Panc1 (cell line): ENCODE measurements around the gene ERMP1. TPM values are rescaled to one million over a fixed set of nuclear protein-coding genes. Genes with fewer than 3 reads are reported as not detected.
"Not testable (repeated sequence)": the region's sequence is repeated elsewhere in the genome, so short reads cannot be mapped to it uniquely, and the experiment has no call there.

Experiments
- ATAC-seq: fragments of 200-7000 bp; cut with Tn5 transposase; 2 replicates; pipeline ENCODE4 v1.9.1; 2020; ENCODE audit warnings: mild to moderate bottlenecking, moderate library complexity
- BruUV-seq: library from RNA; stranded (reverse); fragments of 400-500 nt; replicated peaks from 2 replicates; lab custom pipeline; 2021; lab: Mats Ljungman, UMichigan
- CTCF ChIA-PET: fragments of 300-600 bp; sonication (Branson Sonifier 250); formaldehyde crosslinking; loops from one replicate; lab custom pipeline; 2022; ENCODE audit warnings: antibody characterized with exemption; lab: Charles Lee
- POLR2A ChIA-PET: fragments of 300-600 bp; sonication (Branson Sonifier 250); formaldehyde crosslinking; loops from one replicate; lab custom pipeline; 2022; ENCODE audit warnings: antibody characterized with exemption; lab: Charles Lee
- DNase-seq: peaks from one replicate; pipeline ENCODE4 v3.0.0-alpha.2; 2010; ENCODE audit warnings: low read depth, low spot score
- H3K27ac ChIP-seq: 2 replicates; pipeline ENCODE4 v1.5.1; 2011; ENCODE audit warnings: mild to moderate bottlenecking, low read length, inconsistent platforms
- H3K27me3 ChIP-seq: fragments of 200-500 bp; sonication (Bioruptor generic); 2 replicates; pipeline ENCODE4 v1.6.0; 2014; ENCODE audit warnings: low read length, inconsistent platforms; ENCODE audit not compliant: control insufficient read depth, insufficient read depth
- H3K36me3 ChIP-seq: fragments of 200-500 bp; sonication (Bioruptor generic); 2 replicates; pipeline ENCODE4 v1.5.1; 2014; ENCODE audit warnings: inconsistent platforms, mild to moderate bottlenecking, low read length, moderate library complexity; ENCODE audit not compliant: control insufficient read depth, insufficient read depth
- H3K4me1 ChIP-seq: 2 replicates; pipeline ENCODE4 v1.5.1; 2011; ENCODE audit warnings: inconsistent platforms, mild to moderate bottlenecking, low read length, moderate library complexity; ENCODE audit not compliant: control insufficient read depth, insufficient read depth
- H3K4me3 ChIP-seq, 2 experiments: 2 replicates each; pipeline ENCODE4 v1.5.1; 2011 to 2012; ENCODE audit warnings: low read depth in 2 of 2, low read length in 2 of 2, mild to moderate bottlenecking in 2 of 2, inconsistent platforms in 1 of 2, moderate library complexity in 1 of 2
- H3K9me3 ChIP-seq: fragments of 200-500 bp; sonication (Bioruptor generic); 2 replicates; pipeline ENCODE4 v1.5.1; 2014; ENCODE audit warnings: low read depth, mild to moderate bottlenecking, inconsistent platforms, low read length, moderate library complexity; ENCODE audit not compliant: control insufficient read depth, insufficient read depth
- CTCF ChIP-seq: fragments of 450-650 bp; IDR thresholded peaks from 2 replicates; pipeline ENCODE4 v1.5.1; 2017; ENCODE audit warnings: mild to moderate bottlenecking
- POLR2AphosphoS5 ChIP-seq: IDR thresholded peaks from 2 replicates; pipeline ENCODE4 v1.6.1; 2012; ENCODE audit warnings: mild to moderate bottlenecking, low read depth, low read length, moderate library complexity
- SIN3A ChIP-seq: IDR thresholded peaks from 2 replicates; pipeline ENCODE4 v1.6.1; 2012; ENCODE audit warnings: low read depth, mild to moderate bottlenecking, low read length, moderate library complexity, borderline replicate concordance; ENCODE audit not compliant: insufficient read depth
- TCF7L2 ChIP-seq: IDR thresholded peaks from 2 replicates; pipeline ENCODE4 v1.6.1; 2011; ENCODE audit warnings: mild to moderate bottlenecking, low read depth, low read length, inconsistent platforms
- in situ Hi-C: cut with HindIII; loops from 2 replicates; pipeline ENCODE4 v1.10.0; 2016; ENCODE audit warnings: low sequenced_read_pairs, low pct_unique_long_range_greater_than_20kb
- intact Hi-C: fragments of 100-400 bp; cut with micrococcal nuclease; formaldehyde crosslinking; loops from one replicate; pipeline ENCODE4 v1.10.0; 2022; ENCODE audit not compliant: unreplicated experiment
- total RNA-seq: library from RNA; stranded (reverse); gene quantifications from one replicate; pipeline ENCODE4 v1.2.1, GENCODE V29; 2021; ENCODE audit not compliant: unreplicated experiment
- TF ChIP-seq, protein P1 (sequence below), 2 experiments: IDR thresholded peaks; 2 replicates each; pipeline ENCODE4 v1.6.1; 2011 to 2012; ENCODE audit warnings: low read depth in 2 of 2, control low read depth in 1 of 2, low read length in 1 of 2, mild to moderate bottlenecking in 1 of 2, moderate library complexity in 1 of 2; ENCODE audit not compliant: insufficient read depth in 1 of 2

The ERMP1 gene
- total RNA-seq, 1 experiment from 2014 or later = 38.4 TPM

GRCh38 chr9:5784526-5785315, 48.2 kb downstream of the ERMP1 start:
- Histone ChIP-seq H3K27ac (no peak overlapping the region), H3K4me3 (no peak overlapping the region), H3K36me3 (no peaks in the 10 kb centered on the region), H3K9me3 (no peaks in the 10 kb centered on the region), H3K4me1 (no peaks in the 10 kb centered on the region), H3K27me3 (no peaks in the 10 kb centered on the region)
- intact Hi-C loops = no loop called here
- no peak for TF ChIP-seq POLR2AphosphoS5
- no peak for TF ChIP-seq TCF7L2
- no peak for TF ChIP-seq CTCF
- no peak for TF ChIP-seq SIN3A
- TF ChIP-seq, protein P1, sequence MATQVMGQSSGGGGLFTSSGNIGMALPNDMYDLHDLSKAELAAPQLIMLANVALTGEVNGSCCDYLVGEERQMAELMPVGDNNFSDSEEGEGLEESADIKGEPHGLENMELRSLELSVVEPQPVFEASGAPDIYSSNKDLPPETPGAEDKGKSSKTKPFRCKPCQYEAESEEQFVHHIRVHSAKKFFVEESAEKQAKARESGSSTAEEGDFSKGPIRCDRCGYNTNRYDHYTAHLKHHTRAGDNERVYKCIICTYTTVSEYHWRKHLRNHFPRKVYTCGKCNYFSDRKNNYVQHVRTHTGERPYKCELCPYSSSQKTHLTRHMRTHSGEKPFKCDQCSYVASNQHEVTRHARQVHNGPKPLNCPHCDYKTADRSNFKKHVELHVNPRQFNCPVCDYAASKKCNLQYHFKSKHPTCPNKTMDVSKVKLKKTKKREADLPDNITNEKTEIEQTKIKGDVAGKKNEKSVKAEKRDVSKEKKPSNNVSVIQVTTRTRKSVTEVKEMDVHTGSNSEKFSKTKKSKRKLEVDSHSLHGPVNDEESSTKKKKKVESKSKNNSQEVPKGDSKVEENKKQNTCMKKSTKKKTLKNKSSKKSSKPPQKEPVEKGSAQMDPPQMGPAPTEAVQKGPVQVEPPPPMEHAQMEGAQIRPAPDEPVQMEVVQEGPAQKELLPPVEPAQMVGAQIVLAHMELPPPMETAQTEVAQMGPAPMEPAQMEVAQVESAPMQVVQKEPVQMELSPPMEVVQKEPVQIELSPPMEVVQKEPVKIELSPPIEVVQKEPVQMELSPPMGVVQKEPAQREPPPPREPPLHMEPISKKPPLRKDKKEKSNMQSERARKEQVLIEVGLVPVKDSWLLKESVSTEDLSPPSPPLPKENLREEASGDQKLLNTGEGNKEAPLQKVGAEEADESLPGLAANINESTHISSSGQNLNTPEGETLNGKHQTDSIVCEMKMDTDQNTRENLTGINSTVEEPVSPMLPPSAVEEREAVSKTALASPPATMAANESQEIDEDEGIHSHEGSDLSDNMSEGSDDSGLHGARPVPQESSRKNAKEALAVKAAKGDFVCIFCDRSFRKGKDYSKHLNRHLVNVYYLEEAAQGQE (IDR thresholded peaks at IDR 0.05; ENCODE audit: insufficient read depth in 1 of 2, low read depth in 2 of 2, low read length in 1 of 2) = no peak
- CTCF ChIA-PET = no interaction called here
- POLR2A ChIA-PET = no interaction called here
- DNase-seq (no peak), ATAC-seq (no peak)
- BruUV-seq = no TSS peak
- in situ Hi-C loops = no loop called here

- Histone ChIP-seq H3K4me1 (no peaks in the 10 kb centered on the region), H3K27ac (no peak overlapping the region), H3K4me3 (no peak overlapping the region), H3K27me3 (no peaks in the 10 kb centered on the region), H3K36me3 (no peaks in the 10 kb centered on the region), H3K9me3 (no peaks in the 10 kb centered on the region)
- TF ChIP-seq, protein P1 (IDR thresholded peaks at IDR 0.05; ENCODE audit: insufficient read depth in 1 of 2, low read depth in 2 of 2, low read length in 1 of 2) = no peak
- TF ChIP-seq POLR2AphosphoS5 (no peak), CTCF (no peak), SIN3A (no peak), TCF7L2 (no peak)
- BruUV-seq = no TSS peak
- ChIA-PET POLR2A (no interaction called here), CTCF (no interaction called here)
- in situ Hi-C loops = no loop called here
- intact Hi-C loops = no loop called here
- DNase-seq (no peak), ATAC-seq (no peak)
These were observed 48.9 kb downstream of the ERMP1 start for GRCh38 chr9:5783982-5784381.

GRCh38 chr9:5783420-5783819, 49.5 kb downstream of the ERMP1 start:
- H3K9me3 ChIP-seq, in situ Hi-C loops, intact Hi-C loops, ATAC-seq, H3K27me3 ChIP-seq, H3K27ac ChIP-seq, POLR2A ChIA-PET, BruUV-seq, CTCF ChIA-PET, H3K36me3 ChIP-seq, H3K4me1 ChIP-seq, H3K4me3 ChIP-seq, DNase-seq: not testable (repeated sequence)
